Sigmoid colon (tissue), 4 donors: Measurements from ENCODE around the gene SEH1L.

Experiments used
- CTCF ChIP-seq, 4 experiments: fragments of 450-650 bp in 3 of 4; fragments of 200-600 bp in 1 of 4; IDR thresholded peaks; one replicate each; pipeline ENCODE4 v1.5.1; 2016 to 2019; ENCODE audit warnings: antibody characterized with exemption in 4 of 4, mild to moderate bottlenecking in 3 of 4, moderate library complexity in 2 of 4
- POLR2A ChIP-seq, 2 donors: fragments of 450-650 bp; IDR thresholded peaks; one replicate each; pipeline ENCODE4 v1.6.1; 2016; ENCODE audit warnings: antibody characterized with exemption in 2 of 2, mild to moderate bottlenecking in 2 of 2, moderate library complexity in 2 of 2
- POLR2AphosphoS5 ChIP-seq, 4 donors: sonication (generic); formaldehyde crosslinking; IDR thresholded peaks; one replicate each; pipeline ENCODE4 v1.6.1; 2017; ENCODE audit warnings: antibody characterized with exemption in 4 of 4

- no peak for TF ChIP-seq POLR2AphosphoS5 (IDR thresholded peaks at IDR 0.05)
- no peak for TF ChIP-seq CTCF (IDR thresholded peaks at IDR 0.05)
- no peak for TF ChIP-seq POLR2A (IDR thresholded peaks at IDR 0.05)
Observed at GRCh38 chr18:12911929-12912703, 35.7 kb upstream of the SEH1L start.
